RWPE2 (cell line): ENCODE results near the gene MMP1.
"Not testable (repeated sequence)": the region's sequence is repeated elsewhere in the genome, so short reads cannot be mapped to it uniquely, and the experiment has no call there.

Experiments
- ATAC-seq: fragments of 200-7000 bp; cut with Tn5 transposase; 3 replicates; pipeline ENCODE4 v1.9.1; 2021; ENCODE audit warnings: low read depth
- DNase-seq: peaks from one replicate; pipeline ENCODE4 v3.0.0-alpha.2; 2020; ENCODE audit warnings: low spot score
- H3K27ac ChIP-seq: fragments of 450-650 bp; 2 replicates; pipeline ENCODE4 v1.5.1; 2017; ENCODE audit warnings: mild to moderate bottlenecking; ENCODE audit not compliant: poor library complexity, severe bottlenecking
- H3K27me3 ChIP-seq: fragments of 250-450 bp; sonication (Bioruptor Pico); 2 replicates; pipeline ENCODE4 v1.5.1; 2021; ENCODE audit warnings: mild to moderate bottlenecking, moderate library complexity; ENCODE audit not compliant: insufficient read depth, poor library complexity, severe bottlenecking
- H3K36me3 ChIP-seq: fragments of 250-450 bp; sonication (Bioruptor Pico); 2 replicates; pipeline ENCODE4 v1.5.1; 2020; ENCODE audit warnings: low read depth, mild to moderate bottlenecking, moderate library complexity
- H3K4me1 ChIP-seq: fragments of 250-450 bp; sonication (Bioruptor Pico); 2 replicates; pipeline ENCODE4 v1.5.1; 2021; ENCODE audit warnings: mild to moderate bottlenecking, moderate library complexity; ENCODE audit not compliant: insufficient read depth, poor library complexity, severe bottlenecking
- H3K4me3 ChIP-seq: fragments of 250-450 bp; sonication (Bioruptor Pico); 2 replicates; pipeline ENCODE4 v1.5.1; 2021; ENCODE audit warnings: mild to moderate bottlenecking, moderate library complexity; ENCODE audit not compliant: severe bottlenecking
- H3K9me3 ChIP-seq: fragments of 250-450 bp; sonication (Bioruptor Pico); 2 replicates; pipeline ENCODE4 v1.5.1; 2021; ENCODE audit warnings: mild to moderate bottlenecking, moderate library complexity; ENCODE audit not compliant: severe bottlenecking
- TF ChIP-seq, protein P1 (sequence below): fragments of 450-650 bp; IDR thresholded peaks from one replicate; pipeline ENCODE4 v1.5.1; 2017; ENCODE audit warnings: mild to moderate bottlenecking, moderate library complexity; ENCODE audit not compliant: poor library complexity, severe bottlenecking

Gene MMP1

DNA sequence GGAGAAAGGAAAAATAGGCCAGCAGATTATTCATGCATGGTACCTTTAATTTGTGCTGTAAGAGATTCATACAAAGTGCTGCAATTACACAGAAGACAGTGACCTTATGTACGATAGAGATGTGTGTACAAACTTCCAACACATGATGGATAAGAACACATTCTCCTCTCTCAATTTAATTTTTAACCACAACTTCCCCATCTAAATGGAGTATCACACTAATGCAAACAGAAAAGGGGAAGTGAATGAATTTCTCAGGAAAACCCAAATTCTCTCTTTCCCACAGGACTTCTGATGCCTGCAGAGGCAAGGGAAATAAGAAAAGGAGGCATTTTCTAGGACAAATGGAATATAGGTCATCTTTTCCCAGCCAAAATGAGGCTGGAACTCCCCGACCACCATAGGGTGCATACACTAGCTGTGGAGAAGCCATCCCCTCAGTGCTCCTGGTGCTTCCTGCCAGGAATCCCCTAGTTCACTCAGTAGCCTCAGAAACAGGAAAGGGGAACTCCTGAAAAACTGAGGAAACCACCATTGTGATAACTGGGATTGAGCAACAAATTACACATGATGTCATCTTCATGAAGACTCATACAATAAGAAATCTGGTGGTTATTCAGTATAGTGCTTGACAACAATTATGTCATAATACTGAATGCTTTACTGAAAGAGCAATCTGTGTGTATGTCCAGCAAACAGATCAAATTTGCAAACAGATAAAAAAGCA lies 40.0 kb downstream of the MMP1 start:
- Histone ChIP-seq H3K9me3 (no peaks in the 10 kb centered on the region), H3K4me3 (no peak overlapping the region), H3K27me3 (no peaks in the 10 kb centered on the region), H3K36me3 (no peaks in the 10 kb centered on the region), H3K4me1 (peaks cover 40% of the 10 kb centered on the region), H3K27ac (no peak overlapping the region)
- ATAC-seq: peak; percentile 17; the same call in 1 of the 3 replicates
- DNase-seq: no peak
- TF ChIP-seq, protein P1, sequence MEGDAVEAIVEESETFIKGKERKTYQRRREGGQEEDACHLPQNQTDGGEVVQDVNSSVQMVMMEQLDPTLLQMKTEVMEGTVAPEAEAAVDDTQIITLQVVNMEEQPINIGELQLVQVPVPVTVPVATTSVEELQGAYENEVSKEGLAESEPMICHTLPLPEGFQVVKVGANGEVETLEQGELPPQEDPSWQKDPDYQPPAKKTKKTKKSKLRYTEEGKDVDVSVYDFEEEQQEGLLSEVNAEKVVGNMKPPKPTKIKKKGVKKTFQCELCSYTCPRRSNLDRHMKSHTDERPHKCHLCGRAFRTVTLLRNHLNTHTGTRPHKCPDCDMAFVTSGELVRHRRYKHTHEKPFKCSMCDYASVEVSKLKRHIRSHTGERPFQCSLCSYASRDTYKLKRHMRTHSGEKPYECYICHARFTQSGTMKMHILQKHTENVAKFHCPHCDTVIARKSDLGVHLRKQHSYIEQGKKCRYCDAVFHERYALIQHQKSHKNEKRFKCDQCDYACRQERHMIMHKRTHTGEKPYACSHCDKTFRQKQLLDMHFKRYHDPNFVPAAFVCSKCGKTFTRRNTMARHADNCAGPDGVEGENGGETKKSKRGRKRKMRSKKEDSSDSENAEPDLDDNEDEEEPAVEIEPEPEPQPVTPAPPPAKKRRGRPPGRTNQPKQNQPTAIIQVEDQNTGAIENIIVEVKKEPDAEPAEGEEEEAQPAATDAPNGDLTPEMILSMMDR: no peak

DNA sequence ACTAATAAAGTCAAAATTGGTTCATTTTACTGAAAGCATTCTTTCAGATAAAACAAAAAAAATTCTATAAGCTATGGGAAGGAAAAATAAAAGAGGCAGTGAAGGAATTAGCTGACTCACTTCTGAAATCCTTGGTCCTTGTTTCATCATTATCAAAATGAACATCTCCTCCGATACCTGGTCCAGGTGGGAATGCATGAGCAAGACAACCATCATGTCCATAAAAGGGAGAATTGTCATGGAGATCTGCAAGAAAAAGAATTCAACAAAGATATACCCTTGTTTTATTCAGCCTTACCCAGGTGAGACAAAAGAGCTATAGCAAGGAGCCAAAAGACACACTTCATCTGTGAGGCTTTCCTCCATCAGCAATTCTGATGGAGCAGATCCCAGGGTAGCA lies 44.7 kb downstream of the MMP1 start:
- H3K27ac ChIP-seq: no peak overlapping the region
- H3K9me3 ChIP-seq: no peaks in the 10 kb centered on the region
- no peaks in the 10 kb centered on the region for H3K36me3 ChIP-seq
- ATAC-seq: peak; percentile 23; the same call in 1 of the 3 replicates
- H3K4me1 ChIP-seq: peaks cover 12% of the 10 kb centered on the region
- TF ChIP-seq, protein P1: no peak
- no peak for DNase-seq
- no peaks in the 10 kb centered on the region for H3K27me3 ChIP-seq
- H3K4me3 ChIP-seq: no peak overlapping the region

DNA sequence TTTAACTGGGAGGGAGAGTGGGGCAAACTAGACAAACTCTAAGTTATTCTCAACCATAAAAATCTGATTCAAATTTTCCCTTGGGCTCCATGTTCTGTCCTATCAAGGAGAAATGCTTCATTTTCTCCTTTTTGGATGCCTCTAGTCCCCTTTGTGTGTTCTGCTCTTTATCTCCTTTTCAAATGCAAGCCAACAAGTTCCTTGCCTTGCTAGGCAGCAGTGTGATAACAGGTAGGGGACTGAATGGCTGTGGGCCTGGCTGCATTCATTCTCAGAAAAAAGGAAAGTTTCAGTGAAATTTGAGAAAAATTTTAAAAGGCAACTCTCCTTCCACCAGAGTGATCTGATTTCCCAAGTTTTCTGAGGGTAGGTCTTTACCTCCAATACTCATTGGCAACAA lies 46.3 kb downstream of the MMP1 start:
- no peak overlapping the region for H3K27ac ChIP-seq
- no peak overlapping the region for H3K4me3 ChIP-seq
- H3K27me3 ChIP-seq: no peaks in the 10 kb centered on the region
- DNase-seq: no peak
- ATAC-seq: no peak
- no peaks in the 10 kb centered on the region for H3K36me3 ChIP-seq
- H3K4me1 ChIP-seq: peaks cover 7% of the 10 kb centered on the region
- TF ChIP-seq, protein P1: no peak
- H3K9me3 ChIP-seq: no peaks in the 10 kb centered on the region

DNA sequence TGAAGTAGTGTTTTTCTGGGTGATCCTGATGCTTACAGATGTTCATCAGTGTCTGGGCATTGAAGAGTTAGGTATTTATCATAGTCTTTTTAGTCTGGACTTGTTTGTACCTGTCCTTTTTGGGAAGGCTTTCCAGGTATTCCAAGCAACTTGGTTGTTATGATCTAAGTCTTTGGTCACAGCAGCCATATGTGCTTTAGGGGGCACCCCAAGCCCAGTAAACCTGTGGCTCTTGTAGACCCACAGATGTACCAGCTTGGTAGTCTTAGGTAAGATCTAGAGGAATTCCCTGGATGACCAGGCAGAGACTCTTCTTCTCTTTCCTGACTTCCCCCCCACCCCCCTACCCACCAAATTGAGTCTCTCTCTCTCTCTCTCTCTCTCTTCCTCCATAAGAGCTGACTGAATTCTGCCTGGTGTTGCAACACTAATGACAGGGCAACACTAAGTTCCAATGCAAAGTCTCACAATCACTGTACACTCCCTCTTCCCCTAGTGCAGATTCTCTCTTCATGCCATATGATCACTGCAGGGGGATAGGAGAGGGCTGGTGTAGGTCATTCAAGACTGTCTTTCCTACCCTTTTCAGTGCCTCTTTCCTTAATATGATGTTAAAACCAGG lies 48.7 kb downstream of the MMP1 start:
- ATAC-seq (0 out of 3 replicates have a peak, but pooled peaks have one; percentile 14), DNase-seq (no peak)
- Histone ChIP-seq H3K27me3 (no peaks in the 10 kb centered on the region), H3K4me1 (peaks cover 7% of the 10 kb centered on the region), H3K4me3 (no peak overlapping the region), H3K27ac (no peak overlapping the region), H3K36me3 (no peaks in the 10 kb centered on the region), H3K9me3 (no peaks in the 10 kb centered on the region)
- TF ChIP-seq, protein P1: no peak

DNA sequence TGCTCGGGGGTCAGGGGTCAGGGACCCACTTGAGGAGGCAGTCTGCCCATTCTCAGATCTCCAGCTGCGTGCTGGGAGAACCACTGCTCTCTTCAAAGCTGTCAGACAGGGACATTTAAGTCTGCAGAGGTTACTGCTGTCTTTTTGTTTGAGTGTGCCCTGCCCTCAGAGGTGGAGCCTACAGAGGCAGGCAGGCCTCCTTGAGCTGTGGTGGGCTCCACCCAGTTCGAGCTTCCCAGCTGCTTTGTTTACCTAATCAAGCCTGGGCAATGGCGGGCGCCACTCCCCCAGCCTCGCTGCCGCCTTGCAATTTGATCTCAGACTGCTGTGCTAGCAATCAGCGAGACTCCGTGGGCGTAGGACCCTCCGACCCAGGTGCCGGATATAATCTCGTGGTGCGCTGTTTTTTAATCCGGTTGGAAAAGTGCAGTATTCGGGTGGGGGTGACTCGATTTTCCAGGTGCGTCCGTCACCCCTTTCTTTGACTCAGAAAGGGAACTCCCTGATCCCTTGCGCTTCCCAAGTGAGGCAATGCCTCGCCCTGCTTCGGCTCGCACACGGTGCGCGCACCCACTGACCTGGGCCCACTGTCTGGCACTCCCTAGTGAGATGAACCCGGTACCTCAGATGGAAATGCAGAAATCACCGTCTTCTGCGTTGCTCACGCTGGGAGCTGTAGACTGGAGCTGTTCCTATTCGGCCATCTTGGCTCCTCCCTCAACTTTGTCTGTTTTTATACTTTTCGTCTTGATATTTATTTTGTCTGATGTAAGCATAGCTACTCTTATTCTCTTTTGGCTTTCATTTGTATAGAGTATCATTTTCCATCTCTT lies 51.0 kb downstream of the MMP1 start:
- H3K27ac ChIP-seq, DNase-seq, H3K4me1 ChIP-seq, H3K36me3 ChIP-seq, H3K9me3 ChIP-seq, H3K27me3 ChIP-seq, ATAC-seq, H3K4me3 ChIP-seq: not testable (repeated sequence)
